Stimulated activated CD4-positive, alpha-beta T cell treated with anti-CD3 and anti-CD28 coated beads, Interleukin-4, amount 100 ng/mL, for 48 hours (primary cell): ENCODE results near the gene ANGPTL2.

Source experiments
- DNase-seq, 2 donors: peaks; one replicate each; pipeline ENCODE4 v3.0.0-alpha.2; 2020; ENCODE audit warnings: low read depth in 2 of 2

Gene ANGPTL2

GRCh38 chr9:127096208-127096607 lies 26.2 kb downstream of the ANGPTL2 start:
- DNase-seq, result no peak

GRCh38 chr9:127095411-127095810 lies 27.0 kb downstream of the ANGPTL2 start:
- no peak for DNase-seq

- no peak for DNase-seq
These were observed 29.0 kb downstream of the ANGPTL2 start for GRCh38 chr9:127093319-127094020.

- no peak for DNase-seq
These were observed 30.3 kb downstream of the ANGPTL2 start for GRCh38 chr9:127092041-127092608.

DNA sequence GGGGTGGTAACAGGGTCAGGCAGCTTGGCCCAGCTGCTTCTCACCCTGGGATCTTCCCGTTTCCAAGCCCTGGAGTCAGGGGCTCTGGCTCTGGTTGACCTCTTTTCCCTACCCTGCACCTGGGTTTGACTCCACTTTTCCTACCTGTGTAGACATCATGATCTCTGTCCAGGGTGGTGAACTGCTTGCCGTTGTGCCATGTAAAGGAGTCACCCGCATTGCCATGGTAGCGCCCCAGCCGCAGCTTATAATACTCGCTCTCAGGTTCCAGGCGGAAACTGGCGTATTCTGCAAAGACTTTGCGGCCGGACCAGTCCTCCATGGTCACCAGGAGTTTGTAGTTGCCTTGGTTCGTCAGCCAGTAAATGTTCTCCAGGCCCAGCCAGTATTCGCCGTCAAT lies 30.9 kb downstream of the ANGPTL2 start:
- DNase-seq, result no peak

DNA sequence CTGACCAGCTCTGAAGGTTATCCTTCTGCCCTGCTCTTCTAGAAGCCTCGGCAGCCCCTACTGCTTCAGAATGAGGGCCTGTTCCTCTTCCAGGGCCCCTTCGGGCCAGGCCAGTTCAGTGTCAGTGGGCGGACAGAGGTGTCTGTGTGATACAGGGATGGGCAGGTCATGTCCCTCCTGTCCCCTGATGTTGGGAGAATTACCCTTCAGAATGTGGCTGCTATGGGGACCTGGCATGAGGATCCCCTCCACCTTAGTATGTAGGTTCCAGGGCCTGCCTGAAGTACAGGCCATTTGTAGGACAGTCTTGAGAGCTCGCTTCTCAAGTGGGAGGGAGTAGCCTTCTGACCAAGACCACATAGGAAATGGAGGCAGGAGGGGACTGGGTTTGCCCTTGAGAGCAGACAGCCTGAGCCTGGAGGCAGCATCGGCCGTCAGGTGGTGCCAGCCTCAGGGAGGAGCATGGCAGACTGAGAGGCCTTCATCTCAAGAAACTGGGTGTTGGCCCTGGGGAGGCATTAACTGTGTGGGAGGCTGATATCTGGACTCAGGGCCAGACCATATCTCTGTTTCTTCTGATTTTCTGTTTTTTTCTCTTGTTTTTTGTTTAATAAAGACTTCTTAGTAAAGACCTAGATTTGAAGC lies 32.0 kb downstream of the ANGPTL2 start:
- DNase-seq, result no peak

GRCh38 chr9:127089631-127090081 lies 32.8 kb downstream of the ANGPTL2 start:
- DNase-seq, result no peak

DNA sequence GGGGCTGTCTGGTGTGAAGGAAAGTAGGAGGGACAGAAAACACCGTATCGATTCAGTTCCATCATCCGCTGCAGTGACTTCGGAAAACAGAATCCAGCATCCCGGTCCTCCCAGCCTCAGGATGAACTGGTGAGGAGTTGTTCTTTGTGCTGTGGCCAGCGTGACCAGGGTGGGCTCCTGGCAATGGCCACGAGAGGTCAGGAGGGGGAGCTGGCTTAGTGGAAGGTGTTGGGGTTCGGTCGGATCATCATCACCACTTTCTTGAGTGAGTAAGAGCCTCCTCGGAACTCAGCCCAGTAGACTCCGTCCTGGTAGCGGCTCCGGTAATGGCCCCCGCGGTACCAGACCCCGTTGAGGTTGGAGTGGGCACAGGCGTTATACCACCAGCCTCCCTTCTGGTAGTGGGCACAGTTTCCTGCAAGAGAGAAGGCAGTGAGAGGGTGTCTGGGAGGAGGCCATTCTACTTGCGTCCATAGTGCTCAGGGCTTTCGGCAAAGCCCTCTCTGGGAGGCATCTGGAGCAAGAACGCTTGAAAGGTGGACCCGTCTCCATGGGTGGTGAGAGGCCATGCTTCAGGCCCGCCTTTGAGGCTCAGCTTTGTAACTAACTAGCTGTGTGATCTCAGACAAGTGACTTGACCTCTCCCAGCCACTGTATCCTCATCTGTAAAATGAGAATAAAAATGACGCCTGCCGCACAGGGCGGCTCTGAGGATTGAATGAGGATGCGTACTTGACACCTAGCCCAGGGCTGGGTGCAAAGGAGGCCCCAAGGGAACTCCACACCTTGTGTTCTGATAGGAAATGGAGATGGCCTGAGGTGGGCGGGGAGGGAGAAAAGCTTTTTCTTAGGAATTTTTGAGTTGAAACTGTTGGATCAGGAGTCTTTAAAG lies 33.5 kb downstream of the ANGPTL2 start:
- no peak for DNase-seq

DNA sequence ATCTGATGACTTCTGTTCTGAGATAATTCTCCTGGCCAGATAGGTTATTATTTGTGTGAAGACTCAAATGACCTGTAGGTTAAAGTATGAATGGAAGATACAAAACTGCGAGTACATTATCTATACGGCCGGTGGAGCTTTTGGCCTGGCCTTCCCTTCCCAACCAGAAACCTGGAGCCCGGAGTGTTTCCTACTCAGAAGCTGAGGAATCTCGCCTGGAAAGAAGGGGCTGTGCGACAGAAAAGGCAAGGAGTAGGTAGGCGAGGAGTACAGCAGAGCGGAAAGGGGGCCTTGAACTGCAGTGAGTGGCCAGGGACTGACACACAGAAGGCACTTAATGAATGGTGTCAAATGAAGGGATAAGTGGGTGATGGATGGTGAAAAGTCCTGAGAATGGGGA lies 34.6 kb downstream of the ANGPTL2 start:
- no peak for DNase-seq

GRCh38 chr9:127087411-127087810 lies 35.0 kb downstream of the ANGPTL2 start:
- no peak for DNase-seq

DNA sequence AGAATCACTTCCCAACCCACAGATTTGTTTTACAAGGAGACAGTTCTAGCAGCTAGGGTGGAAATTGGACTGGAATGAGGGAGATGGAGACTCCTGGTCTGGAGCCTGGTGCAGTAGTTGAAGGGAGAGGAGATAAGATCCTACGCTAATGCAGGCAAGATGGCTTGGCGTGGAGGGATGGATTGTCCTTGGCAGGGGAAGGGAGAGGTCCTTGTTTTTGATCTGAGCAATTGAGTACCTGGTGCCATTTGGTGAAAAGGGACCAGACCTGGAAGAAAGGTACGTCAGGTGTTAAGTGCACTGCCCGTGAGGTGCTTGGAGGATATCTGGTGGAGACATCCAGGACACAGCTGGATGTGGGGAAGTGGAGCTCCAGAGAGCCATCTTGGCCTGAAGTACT lies 35.7 kb downstream of the ANGPTL2 start:
- DNase-seq, result no peak

DNA sequence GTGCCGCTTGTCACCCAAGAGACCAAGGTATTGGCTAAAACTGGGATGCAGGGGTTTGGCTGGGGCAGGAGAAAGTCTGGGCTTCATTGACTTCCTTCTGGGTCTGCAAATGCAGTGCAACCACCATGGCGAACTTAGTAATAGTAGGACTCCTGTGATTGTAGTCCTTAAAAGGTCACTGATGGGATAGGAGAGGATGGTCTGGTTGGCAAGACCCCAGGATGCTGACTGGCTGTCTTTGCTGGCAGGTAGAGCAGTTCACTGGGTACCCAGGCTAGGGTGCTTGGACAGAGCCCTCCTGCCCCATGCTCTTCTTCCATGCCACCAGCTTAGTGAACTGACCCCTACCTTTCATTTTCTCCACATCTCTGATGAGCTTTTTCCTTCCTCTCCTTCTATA lies 37.2 kb downstream of the ANGPTL2 start:
- no peak for DNase-seq

DNA sequence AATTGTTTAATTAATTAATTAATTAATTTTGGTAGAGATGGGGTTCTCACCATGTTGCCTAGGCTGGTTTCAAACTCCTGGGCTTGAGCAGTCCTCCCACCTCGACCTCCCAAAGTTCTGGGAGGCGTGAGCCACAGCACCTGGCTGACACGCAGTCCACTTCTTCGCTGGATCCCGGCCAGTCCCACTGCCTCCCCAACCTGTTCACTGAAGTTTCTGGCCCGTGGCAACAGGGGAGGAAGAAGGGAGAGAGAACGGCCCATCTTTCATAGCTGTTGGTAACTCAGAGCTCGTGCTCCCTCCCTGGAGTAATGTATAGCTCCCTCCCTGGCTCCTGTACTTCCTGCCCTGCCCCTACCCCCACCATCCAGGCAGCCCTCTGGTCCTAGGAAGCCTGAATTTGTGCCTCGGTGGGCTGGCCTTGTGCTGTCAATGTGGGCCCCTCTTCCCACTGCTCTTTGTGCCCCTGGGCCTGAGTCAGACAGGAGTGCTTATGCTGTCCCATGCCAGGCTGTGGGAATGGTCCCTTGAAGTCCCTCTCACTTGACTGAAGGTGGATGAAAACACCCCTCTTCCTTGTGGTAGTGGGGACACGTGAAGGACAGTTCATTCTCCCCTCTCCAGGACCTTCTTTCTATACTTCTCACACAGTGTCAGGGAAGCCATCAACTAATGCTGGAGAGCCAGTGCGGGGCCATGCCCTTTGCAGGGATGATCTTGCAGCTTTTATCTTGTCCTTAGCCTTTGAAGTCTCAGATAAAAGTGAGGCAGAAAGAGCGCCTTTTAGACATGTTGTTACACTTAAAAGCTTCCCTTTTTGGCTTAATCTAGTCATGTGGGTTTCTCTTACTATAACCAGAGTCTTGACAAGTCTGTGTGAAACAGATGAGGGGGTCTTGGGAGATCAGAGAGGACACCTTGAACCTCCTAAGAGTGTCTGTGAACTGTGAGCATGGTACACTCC lies 38.1 kb downstream of the ANGPTL2 start:
- no peak for DNase-seq

DNA sequence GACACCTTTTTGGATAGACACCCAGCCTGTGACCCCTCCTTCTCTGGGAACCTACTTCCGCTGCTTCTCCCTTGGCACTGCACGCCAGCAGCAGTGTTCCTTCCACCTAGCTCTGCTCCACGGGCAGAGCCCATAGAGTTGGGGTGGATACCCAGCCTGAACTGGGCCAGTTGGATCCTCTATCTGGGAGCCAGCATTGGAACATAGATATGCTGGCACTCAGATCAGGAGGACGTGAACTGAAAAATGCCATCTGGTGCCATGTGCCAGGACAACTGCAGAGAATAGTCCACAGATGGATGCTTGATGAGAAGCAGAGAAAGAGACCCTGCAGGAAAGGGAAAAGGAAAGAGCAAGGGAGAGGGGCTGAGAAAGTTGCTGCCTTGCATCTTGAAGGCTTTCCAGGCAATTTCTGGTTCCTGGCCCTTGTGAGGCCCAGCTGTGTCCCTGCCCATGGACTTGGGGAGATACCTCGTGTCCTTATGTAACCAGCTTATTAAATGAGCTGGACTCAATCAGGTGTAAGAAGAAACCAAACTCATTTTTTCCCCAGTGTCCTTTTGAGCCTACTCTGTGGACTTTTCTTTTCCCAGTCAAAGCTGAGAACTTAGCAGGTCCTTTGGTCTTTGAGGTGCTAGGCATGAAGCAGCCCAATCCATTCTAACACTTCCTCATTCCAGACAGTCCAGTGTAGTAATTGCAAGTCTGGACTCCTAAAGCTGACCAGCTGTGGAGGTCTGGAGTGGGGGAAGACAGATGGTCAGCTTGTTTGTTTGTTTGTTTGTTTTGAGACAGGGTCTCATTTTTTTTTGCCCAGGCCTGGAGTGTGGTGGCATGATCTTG lies 39.1 kb downstream of the ANGPTL2 start:
- DNase-seq, result no peak

GRCh38 chr9:127081250-127082185 lies 40.9 kb downstream of the ANGPTL2 start:
- DNase-seq, result no peak

- no peak for DNase-seq
These were observed 42.8 kb downstream of the ANGPTL2 start for GRCh38 chr9:127079446-127080140.

DNA sequence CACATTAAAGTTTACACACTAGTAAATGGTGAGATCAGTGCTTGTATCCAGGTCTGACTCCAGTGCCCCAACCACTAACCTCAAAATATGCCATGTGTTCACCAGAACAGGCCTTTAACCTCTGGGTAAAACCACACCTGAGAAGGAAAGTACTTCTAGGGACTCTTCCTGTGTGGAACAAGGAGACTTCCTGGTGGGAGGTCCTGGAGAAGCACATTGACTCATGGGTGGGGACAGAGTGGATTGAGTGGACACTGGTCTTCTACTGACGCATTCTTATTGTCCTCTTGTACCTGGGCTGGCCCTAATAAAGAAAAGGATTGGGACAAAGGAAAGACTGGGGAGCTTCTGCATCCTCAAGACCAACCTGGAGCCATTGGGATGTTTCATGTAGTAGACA lies 43.4 kb downstream of the ANGPTL2 start:
- no peak for DNase-seq

GRCh38 chr9:127078336-127078735 lies 44.1 kb downstream of the ANGPTL2 start:
- DNase-seq, result no peak

DNA sequence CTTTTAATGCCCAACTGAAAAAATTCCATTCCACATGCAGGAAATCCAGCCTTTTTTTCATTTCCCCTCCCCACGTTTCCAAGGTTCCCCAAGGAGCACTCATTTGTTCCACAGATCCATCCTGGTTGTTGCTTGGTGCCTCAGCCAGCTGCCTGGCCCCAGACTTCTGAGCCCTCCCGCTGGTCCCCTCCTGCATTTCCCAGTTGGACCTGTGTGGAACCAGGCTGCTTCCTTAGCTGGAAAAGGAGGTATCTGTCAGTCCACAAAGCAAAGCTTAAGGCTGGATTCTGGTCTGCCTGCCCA lies 44.8 kb downstream of the ANGPTL2 start:
- DNase-seq, result no peak
